ENCODE measurements around the gene KDF1.

The KDF1 gene

GRCh38 chr1:26915204-26915842, 44.9 kb downstream of the KDF1 start:
- no peak for DNase-seq (ENCODE audit: low read depth)

- no peak for DNase-seq (ENCODE audit: low read depth)
Observed at GRCh38 chr1:26913754-26914619, 46.3 kb downstream of the KDF1 start, which contains the start of gene NR0B2. TSS of gene NR0B2 (minus strand) at chr1:26913975. CDS start at chr1:26913940, 35 bp downstream.

- DNase-seq (ENCODE audit: low read depth), result no peak
Observed at GRCh38 chr1:26913389-26913753, 46.9 kb downstream of the KDF1 start.

- no peak for DNase-seq (ENCODE audit: low read depth)
Observed at GRCh38 chr1:26912147-26912490, 48.1 kb downstream of the KDF1 start.

GRCh38 chr1:26911399-26912146, 48.7 kb downstream of the KDF1 start:
- no peak for DNase-seq (ENCODE audit: low read depth)

- DNase-seq (ENCODE audit: low read depth), result no peak
Observed at GRCh38 chr1:26910343-26911160, 49.7 kb downstream of the KDF1 start.

GRCh38 chr1:26909951-26910342, 50.3 kb downstream of the KDF1 start:
- no peak for DNase-seq (ENCODE audit: low read depth)

- no peak for DNase-seq (ENCODE audit: low read depth)
Observed at GRCh38 chr1:26907071-26907917, 53.0 kb downstream of the KDF1 start.

GRCh38 chr1:26900815-26901511, 59.3 kb downstream of the KDF1 start:
- no peak for DNase-seq (ENCODE audit: low read depth)

GRCh38 chr1:26900001-26900814, 60.1 kb downstream of the KDF1 start, which contains the start of gene GPATCH3:
TSS of gene GPATCH3 (minus strand) at chr1:26900467. CDS start at chr1:26900442, 25 bp downstream.
- DNase-seq (ENCODE audit: low read depth), result peak; percentile 70

Data from stimulated activated CD8-positive, alpha-beta memory T cell treated with anti-CD3 and anti-CD28 coated beads, Interleukin-7, amount 100 ng/mL, for 24 hours (primary cell).